PFSK-1 (cell line): ENCODE measurements around the gene ACADVL. TPM values are rescaled to one million over a fixed set of nuclear protein-coding genes. Genes with fewer than 3 reads are reported as not detected.

Source experiments
- FOXP2 ChIP-seq: optimal IDR thresholded peaks from 2 replicates; pipeline ENCODE3; 2011; ENCODE audit warnings: borderline replicate concordance, control low read depth, inconsistent platforms; ENCODE audit not compliant: insufficient read depth; ENCODE audit errors: extremely low read length, extremely low read depth
- POLR2AphosphoS5 ChIP-seq: IDR thresholded peaks from 2 replicates; pipeline ENCODE4 v1.6.1; 2012; ENCODE audit warnings: low read depth, mild to moderate bottlenecking, control low read depth, low read length, moderate library complexity
- REST ChIP-seq, 2 experiments: IDR thresholded peaks; 2 replicates each; pipeline versions ENCODE4 v1.6.1 to v1.8.0; 2011 to 2012; ENCODE audit warnings: low read depth in 2 of 2, low read length in 2 of 2, control low read depth in 1 of 2, inconsistent platforms in 1 of 2, mild to moderate bottlenecking in 1 of 2, moderate library complexity in 1 of 2; ENCODE audit not compliant: insufficient read depth in 1 of 2
- SIN3A ChIP-seq: IDR thresholded peaks from 2 replicates; pipeline ENCODE4 v1.6.1; 2012; ENCODE audit warnings: mild to moderate bottlenecking, low read length, moderate library complexity, borderline replicate concordance; ENCODE audit not compliant: insufficient read depth
- TAF1 ChIP-seq: IDR thresholded peaks from 2 replicates; pipeline ENCODE4 v1.6.1; 2012; ENCODE audit warnings: low read length, control low read depth, borderline replicate concordance; ENCODE audit not compliant: insufficient read depth
- polyA plus RNA-seq: library from polyadenylated mRNA; unstranded; fragments of >200 nt; gene quantifications from one replicate; pipeline ENCODE4 v1.2.1, GENCODE V29; 2012; ENCODE audit warnings: low read depth, missing spikeins; ENCODE audit not compliant: insufficient read length

ACADVL gene
- 730 TPM for polyA plus RNA-seq

- TF ChIP-seq POLR2AphosphoS5 (peak; percentile 82), TAF1 (peak; percentile 59; the same call in 1 of the 2 replicates), FOXP2 (peak; percentile 72), SIN3A (peak; percentile 78; the same call in 1 of the 2 replicates), REST (IDR thresholded peaks at IDR 0.05; ENCODE audit: insufficient read depth in 1 of 2, low read depth in 2 of 2, low read length in 2 of 2) (peak; percentile 31 to 32; a peak in 1 of 4 replicates)
These were observed at the start of gene ACADVL, which contains the start of gene DLG4 for GRCh38 chr17:7219812-7220592. Gene ACADVL, plus strand, starts transcription at chr17:7219938. Its CDS starts 47 bp downstream, at chr17:7219985. Gene DLG4, minus strand, starts transcription at chr17:7219836.

GRCh38 chr17:7173687-7174602 is 45.8 kb upstream of the ACADVL start:
- TF ChIP-seq SIN3A: no peak
- TF ChIP-seq TAF1: no peak
- TF ChIP-seq REST (IDR thresholded peaks at IDR 0.05; ENCODE audit: insufficient read depth in 1 of 2, low read depth in 2 of 2, low read length in 2 of 2): no peak
- no peak for TF ChIP-seq POLR2AphosphoS5
- TF ChIP-seq FOXP2: no peak

- TF ChIP-seq REST (IDR thresholded peaks at IDR 0.05; ENCODE audit: insufficient read depth in 1 of 2, low read depth in 2 of 2, low read length in 2 of 2): no peak
- TF ChIP-seq FOXP2: no peak
- TF ChIP-seq TAF1: no peak
- no peak for TF ChIP-seq POLR2AphosphoS5
These were observed 45.0 kb upstream of the ACADVL start for GRCh38 chr17:7174603-7175326.

- TF ChIP-seq FOXP2 (no peak), POLR2AphosphoS5 (no peak), REST (IDR thresholded peaks at IDR 0.05; ENCODE audit: insufficient read depth in 1 of 2, low read depth in 2 of 2, low read length in 2 of 2) (no peak), SIN3A (no peak), TAF1 (no peak)
These were observed 44.4 kb upstream of the ACADVL start for GRCh38 chr17:7175330-7175733.
